GM12878 (cell line): ENCODE measurements around the gene BCAN. TPM values are rescaled to one million over a fixed set of nuclear protein-coding genes. Genes with fewer than 3 reads are reported as not detected.

ENCODE experiments used
- ATAC-seq: fragments of 200-7000 bp; cut with Tn5 transposase; 3 replicates; pipeline ENCODE4 v1.9.1; 2020; ENCODE audit warnings: mild to moderate bottlenecking, moderate library complexity
- BruUV-seq: library from RNA; stranded (reverse); fragments of 400-500 nt; replicated peaks from 2 replicates; lab custom pipeline; 2021; lab: Mats Ljungman, UMichigan
- CTCF ChIA-PET: fragments of 300-600 bp; sonication (Branson Sonifier 250); formaldehyde crosslinking; extraction: SDS; loops from one replicate; lab custom pipeline; 2021; ENCODE audit warnings: inconsistent platforms; lab: Yijun Ruan, JAX
- POLR2A ChIA-PET: fragments of 350-600 bp; formaldehyde crosslinking; extraction: SDS; loops from one replicate; lab custom pipeline; 2021; ENCODE audit warnings: inconsistent platforms; lab: Charles Lee
- RAD21 ChIA-PET: fragments of 300-600 bp; sonication (Branson Sonifier 250); formaldehyde crosslinking; loops from one replicate; lab custom pipeline; 2023; ENCODE audit warnings: antibody characterized with exemption; ENCODE audit not compliant: unreplicated experiment; lab: Charles Lee
- SMC1A ChIA-PET: fragments of 300-600 bp; sonication (Branson Sonifier 250); formaldehyde crosslinking; loops from one replicate; lab custom pipeline; 2023; ENCODE audit not compliant: unreplicated experiment, uncharacterized antibody; lab: Charles Lee
- DNase-seq: peaks from one replicate; pipeline ENCODE4 v3.0.0-alpha.2; 2011; ENCODE audit warnings: low read depth, low spot score
- FAIRE-seq: peaks from 3 replicates; lab custom pipeline; 2011; peaks lifted over from hg19 to GRCh38; lab: Jason Lieb, UNC
- H2AFZ ChIP-seq: 2 replicates; pipeline ENCODE4 v1.6.0; 2011; ENCODE audit warnings: low read depth, low read length, control low read depth; ENCODE audit not compliant: control insufficient read depth
- H3K27ac ChIP-seq: 2 replicates; pipeline ENCODE4 v1.5.1; 2011; ENCODE audit warnings: control low read depth; ENCODE audit not compliant: control insufficient read depth, insufficient read depth
- H3K27me3 ChIP-seq, 2 experiments: replicated peaks in 1 of 2; 2 replicates each; pipeline versions ENCODE4 v1.6.0 to v1.6.1; 2011; ENCODE audit warnings: low read length in 1 of 2; ENCODE audit not compliant: control insufficient read depth in 2 of 2, insufficient read depth in 2 of 2
- H3K36me3 ChIP-seq, 2 experiments: 2 replicates each; pipeline ENCODE4 v1.5.1; 2011; ENCODE audit warnings: low read length in 1 of 2; ENCODE audit not compliant: control insufficient read depth in 2 of 2, insufficient read depth in 2 of 2
- H3K4me1 ChIP-seq: 2 replicates; pipeline ENCODE4 v1.6.1; 2011; ENCODE audit warnings: mild to moderate bottlenecking, low read length, moderate library complexity, mixed read lengths; ENCODE audit not compliant: control insufficient read depth, insufficient read depth
- H3K4me2 ChIP-seq: 2 replicates; pipeline ENCODE4 v1.6.0; 2011; ENCODE audit warnings: control low read depth; ENCODE audit not compliant: control insufficient read depth, insufficient read depth
- H3K4me3 ChIP-seq: fragments of 200-600 bp; sonication (generic); 2 replicates; pipeline ENCODE4 v1.5.1; 2016
- H3K79me2 ChIP-seq: 2 replicates; pipeline ENCODE4 v1.6.0; 2011; ENCODE audit warnings: low read length; ENCODE audit not compliant: control insufficient read depth, insufficient read depth
- H3K9ac ChIP-seq: 2 replicates; pipeline ENCODE4 v1.8.0; 2011; ENCODE audit warnings: low read length, control low read depth, mixed read lengths; ENCODE audit not compliant: control insufficient read depth, insufficient read depth
- H3K9me3 ChIP-seq: replicated peaks from 3 replicates; pipeline ENCODE4 v1.5.1; 2011; ENCODE audit warnings: mild to moderate bottlenecking, low read length; ENCODE audit not compliant: control insufficient read depth, insufficient read depth
- H4K20me1 ChIP-seq: 2 replicates; pipeline ENCODE4 v1.6.0; 2011; ENCODE audit not compliant: control insufficient read depth, insufficient read depth
- ATF2 ChIP-seq: IDR thresholded peaks from 2 replicates; pipeline ENCODE4 v1.6.1; 2012; ENCODE audit warnings: low read length, inconsistent platforms
- BACH1 ChIP-seq: fragments of 450-650 bp; IDR thresholded peaks from 2 replicates; pipeline ENCODE4 v1.6.1; 2017; ENCODE audit warnings: mild to moderate bottlenecking, borderline replicate concordance
- BHLHE40 ChIP-seq, 2 experiments: fragments of 450-650 bp in 1 of 2; IDR thresholded peaks; 2 replicates each; pipeline ENCODE4 v1.6.1; 2011 to 2017; ENCODE audit warnings: low read depth in 2 of 2, borderline replicate concordance in 1 of 2, improper control_type of control experiment in 1 of 2, low read length in 1 of 2, mild to moderate bottlenecking in 1 of 2
- CBFB ChIP-seq: IDR thresholded peaks from 2 replicates; pipeline ENCODE4 v1.6.1; 2016; ENCODE audit warnings: antibody characterized with exemption, low read depth
- EZH2 ChIP-seq: IDR thresholded peaks from 2 replicates; pipeline ENCODE4 v1.6.1; 2012; ENCODE audit warnings: low read depth, mild to moderate bottlenecking, control low read depth, inconsistent platforms, low read length, borderline replicate concordance; ENCODE audit not compliant: control insufficient read depth
- IRF4 ChIP-seq: IDR thresholded peaks from 2 replicates; pipeline ENCODE4 v1.6.1; 2011; ENCODE audit warnings: low read depth, low read length
- MTA2 ChIP-seq: fragments of 450-650 bp; IDR thresholded peaks from 2 replicates; pipeline ENCODE4 v1.6.1; 2016; ENCODE audit warnings: low read depth, mild to moderate bottlenecking, moderate library complexity
- MYB ChIP-seq: fragments of 150-350 bp; IDR thresholded peaks from 2 replicates; pipeline ENCODE4 v1.6.1; 2014; ENCODE audit warnings: mild to moderate bottlenecking, low read depth, low read length, borderline replicate concordance
- SMAD5 ChIP-seq: IDR thresholded peaks from 2 replicates; pipeline ENCODE4 v1.6.1; 2016; ENCODE audit warnings: antibody characterized with exemption, low read depth
- SMARCA5 ChIP-seq: fragments of 450-650 bp; IDR thresholded peaks from 2 replicates; pipeline ENCODE4 v1.6.1; 2017; ENCODE audit warnings: mild to moderate bottlenecking
- ZNF592 ChIP-seq: fragments of 450-650 bp; IDR thresholded peaks from 2 replicates; pipeline ENCODE4 v1.6.1; 2017; ENCODE audit warnings: mild to moderate bottlenecking, moderate library complexity
- ZNF622 ChIP-seq: fragments of 450-650 bp; IDR thresholded peaks from 2 replicates; pipeline ENCODE4 v1.6.1; 2017; ENCODE audit warnings: mild to moderate bottlenecking, inconsistent platforms
- WGBS: methylation state at CpG from one replicate; pipeline ENCODE4 v1.1.6; 2016; ENCODE audit warnings: low lambda C conversion rate; ENCODE audit not compliant: insufficient replicate concordance, insufficient coverage; ENCODE audit errors: missing lambda C conversion rate; 5-methylcytosine and 5-hydroxymethylcytosine counted together
- in situ Hi-C: fragments of 300-500 bp; cut with MboI; formaldehyde crosslinking; loops from 9 replicates; pipeline ENCODE4 v1.14.3; 2018; ENCODE audit warnings: mixed read lengths
- intact Hi-C: fragments of 100-400 bp; cut with micrococcal nuclease; formaldehyde crosslinking; loops from one replicate; pipeline ENCODE4 v1.14.2; 2022; ENCODE audit not compliant: unreplicated experiment
- polyA plus RNA-seq, 11 experiments: library from polyadenylated mRNA; depleted of rRNA in 4 of 11; unstranded in 6 of 11; stranded (reverse) in 5 of 11; fragments of >200 nt; fragmentation: Nextera tagmentation in 4 of 11; fragmentation: Illumina TruSeq in 1 of 11; extraction: Ambion mirVana in 4 of 11; extraction: Trizol in 1 of 11; gene quantifications; 1 replicate in 1 of 11; 2 replicates in 10 of 11; pipeline versions ENCODE4 v1.2.1 to v1.2.3, GENCODE V29; 2011 to 2016; ENCODE audit warnings: inconsistent platforms in 2 of 11, missing spikeins in 2 of 11, low read depth in 1 of 11
- total RNA-seq, 4 experiments: library from RNA; depleted of rRNA in 3 of 4; stranded (reverse); fragments of >200 nt in 3 of 4; fragmentation: Illumina TruSeq in 1 of 4; extraction: Trizol in 1 of 4; gene quantifications; 2 replicates each; pipeline versions ENCODE4 v1.2.1 to v1.2.3, GENCODE V29; 2013 to 2021

The BCAN gene
- total and polyA plus RNA-seq, 10 of the 15 experiments (the other 5 are each of a cell fraction or from before 2014, with no cell fraction given) = 0.05 to 1.3 (median 0.18) TPM; not detected in 1

- Histone ChIP-seq H3K27me3 (peaks cover 0 to 3% of the 10 kb centered on the region in 2 experiments; a peak in 2 of 4 replicates), H3K4me1 (no peaks in the 10 kb centered on the region), H3K36me3 (no peaks in the 10 kb centered on the region), H3K79me2 (no peaks in the 10 kb centered on the region), H2AFZ (no peak overlapping the region), H3K9ac (no peak overlapping the region), H3K4me2 (no peak overlapping the region), H3K9me3 (no peaks in the 10 kb centered on the region), H4K20me1 (no peaks in the 10 kb centered on the region), H3K4me3 (no peak overlapping the region), H3K27ac (no peak overlapping the region)
- ChIA-PET POLR2A (no interaction called here), CTCF (interaction anchor here (0.9 to 9.2 kb wide), 2 partner anchors 9 to 26 kb away, joined by 3 to 208 read pairs; no protein-coding TSS in a partner anchor), SMC1A (no interaction called here), RAD21 (no interaction called here)
- TF ChIP-seq SMAD5 (no peak), IRF4 (no peak), BACH1 (no peak), ZNF592 (no peak), SMARCA5 (no peak), ZNF622 (no peak), BHLHE40 (IDR thresholded peaks at IDR 0.05; ENCODE audit: borderline replicate concordance in 1 of 2, low read depth in 2 of 2, low read length in 1 of 2) (no peak), MTA2 (no peak), CBFB (no peak), EZH2 (no peak), ATF2 (no peak), MYB (no peak)
- ATAC-seq (no peak), FAIRE-seq (no peak), DNase-seq (no peak)
- WGBS = 26% methylated on average over 3 of the region's 3 CpGs
- in situ Hi-C loops = no loop called here
- intact Hi-C loops = no loop called here
- no TSS peak for BruUV-seq
Observed at GRCh38 chr1:156632355-156632754, 9.6 kb upstream of the BCAN start.
